GM12892 (cell line): Measurements from ENCODE around the gene ANKRD55.

Source experiments
- POLR2A ChIP-seq: IDR thresholded peaks from 2 replicates; pipeline ENCODE4 v1.6.1; 2011; ENCODE audit warnings: low read depth, low read length, control low read depth
- TAF1 ChIP-seq: IDR thresholded peaks from 2 replicates; pipeline ENCODE4 v1.6.1; 2011; ENCODE audit warnings: low read depth, mild to moderate bottlenecking, control low read depth, low read length, borderline replicate concordance

- TF ChIP-seq POLR2A (no peak), TAF1 (no peak)
Observed at GRCh38 chr5:56093970-56094369, 139.2 kb downstream of the ANKRD55 start.
